ENCODE data around the gene SOX13.

DNA sequence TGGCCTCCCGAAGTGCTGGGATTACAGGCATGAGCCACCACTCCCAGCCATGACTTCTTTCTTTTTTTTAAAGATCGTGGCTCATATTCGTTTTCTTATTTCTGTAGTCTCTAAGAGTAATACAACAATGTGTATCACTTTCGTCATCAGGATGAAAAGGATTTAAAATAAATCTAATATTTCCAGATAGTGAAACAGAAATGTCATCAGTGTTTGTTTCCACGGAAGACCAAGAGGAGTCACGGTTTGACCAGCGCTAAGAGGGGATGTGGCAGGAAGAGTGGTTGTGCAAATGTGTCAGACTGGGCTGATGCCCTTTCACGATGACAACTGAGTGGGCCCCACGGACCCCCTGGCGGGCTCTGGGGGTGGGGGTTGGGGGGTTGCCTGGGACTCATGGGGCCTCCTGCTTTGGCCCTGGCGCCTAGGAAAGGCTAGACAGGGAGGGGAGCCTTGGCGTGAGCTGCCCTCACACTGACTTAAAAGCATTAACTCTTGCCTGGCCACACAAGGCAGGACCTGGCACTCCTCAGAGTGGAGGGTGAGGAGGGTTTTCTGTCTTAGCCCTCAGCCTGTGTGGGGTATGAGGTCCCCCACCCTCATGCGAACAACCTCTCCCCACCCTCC is 8.4 kb downstream of the SOX13 start:
- TF ChIP-seq TAF1 (IDR thresholded peaks at IDR 0.05; ENCODE audit: low read depth, low read length) (no peak), POLR2A (IDR thresholded peaks at IDR 0.05; ENCODE audit: low read depth, low read length) (no peak), POLR2AphosphoS5 (IDR thresholded peaks at IDR 0.05; ENCODE audit: low read depth, low read length) (no peak), SPI1 (IDR thresholded peaks at IDR 0.05; ENCODE audit: low read depth, low read length) (no peak), PAX5 (IDR thresholded peaks at IDR 0.05; ENCODE audit: insufficient read depth, low read length, severe bottlenecking) (no peak), POU2F2 (IDR thresholded peaks at IDR 0.05; ENCODE audit: low read depth, low read length) (no peak)
